ENCODE data around the gene CLEC17A.
"Not testable (repeated sequence)": the region's sequence is repeated elsewhere in the genome, so short reads cannot be mapped to it uniquely, and the experiment has no call there.

CLEC17A gene

GRCh38 chr19:14582894-14583340, at the start of gene CLEC17A:
CLEC17A (plus strand) TSS chr19:14583084; CDS start chr19:14583161, 77 bp downstream.
- no peak for DNase-seq (ENCODE audit: low spot score)

DNA sequence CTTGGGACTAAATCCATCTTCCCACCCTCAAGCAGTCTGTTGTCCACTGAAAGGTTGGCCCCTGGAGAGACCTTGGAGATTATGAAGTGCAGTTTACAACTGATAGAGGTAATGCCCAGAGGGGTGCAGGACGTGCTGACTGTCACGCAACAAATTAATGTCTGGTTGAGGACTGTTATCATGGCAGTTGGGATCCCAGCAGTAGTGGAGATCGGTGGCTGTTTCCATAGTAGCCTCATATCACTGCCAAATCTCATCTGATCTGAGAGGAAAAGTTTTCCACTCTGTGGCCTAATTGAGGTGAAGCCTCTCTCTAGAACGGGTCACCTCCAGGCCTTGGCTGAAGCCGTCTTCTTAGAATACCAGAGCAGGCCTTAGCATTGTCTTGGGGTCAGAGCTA, 49.4 kb upstream of the CLEC17A start:
- DNase-seq (ENCODE audit: low spot score), result no peak

- DNase-seq (ENCODE audit: low spot score), result no peak
Observed at GRCh38 chr19:14536926-14537692, 45.8 kb upstream of the CLEC17A start.

DNA sequence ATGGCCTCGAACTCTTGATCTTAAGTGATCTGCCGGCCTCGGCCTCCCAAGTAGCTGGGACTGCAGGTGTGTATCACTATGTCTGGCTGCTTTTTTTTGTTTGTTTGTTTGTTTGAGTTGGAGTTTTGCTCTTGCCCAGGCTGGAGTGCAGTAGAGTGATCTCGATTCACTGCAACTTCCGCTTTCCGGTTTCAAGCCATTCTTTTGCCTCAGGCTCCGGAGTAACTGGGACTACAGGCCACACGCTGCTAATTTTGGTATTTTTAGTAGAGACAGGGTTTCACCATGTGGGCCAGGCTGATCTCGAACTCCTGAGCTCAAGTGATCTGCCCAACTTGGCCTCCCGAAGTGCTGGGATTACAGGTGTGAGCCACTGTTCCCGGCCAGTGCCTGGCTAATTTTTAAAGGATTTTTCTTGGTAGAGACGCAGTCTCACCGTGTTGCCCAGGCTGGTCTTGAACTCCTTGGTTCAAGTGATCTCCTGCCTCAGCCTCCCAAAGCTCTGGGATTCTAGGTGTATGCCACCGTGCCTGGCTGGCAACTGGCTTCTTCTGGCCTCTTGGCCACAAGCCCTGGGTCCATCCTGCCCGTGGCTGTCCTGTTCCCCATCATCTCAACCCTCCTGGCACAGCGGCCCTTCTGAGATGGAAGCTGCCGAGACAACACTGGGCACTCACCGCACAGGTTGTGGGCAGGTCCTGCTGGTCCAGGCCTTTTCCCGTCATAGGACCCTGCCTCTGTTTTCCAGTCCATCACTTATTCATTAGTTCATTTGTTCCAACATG, 42.0 kb upstream of the CLEC17A start:
- no peak for DNase-seq (ENCODE audit: low spot score)

GRCh38 chr19:14541979-14542378, 40.9 kb upstream of the CLEC17A start:
- DNase-seq (ENCODE audit: low spot score), result not testable (repeated sequence)

DNA sequence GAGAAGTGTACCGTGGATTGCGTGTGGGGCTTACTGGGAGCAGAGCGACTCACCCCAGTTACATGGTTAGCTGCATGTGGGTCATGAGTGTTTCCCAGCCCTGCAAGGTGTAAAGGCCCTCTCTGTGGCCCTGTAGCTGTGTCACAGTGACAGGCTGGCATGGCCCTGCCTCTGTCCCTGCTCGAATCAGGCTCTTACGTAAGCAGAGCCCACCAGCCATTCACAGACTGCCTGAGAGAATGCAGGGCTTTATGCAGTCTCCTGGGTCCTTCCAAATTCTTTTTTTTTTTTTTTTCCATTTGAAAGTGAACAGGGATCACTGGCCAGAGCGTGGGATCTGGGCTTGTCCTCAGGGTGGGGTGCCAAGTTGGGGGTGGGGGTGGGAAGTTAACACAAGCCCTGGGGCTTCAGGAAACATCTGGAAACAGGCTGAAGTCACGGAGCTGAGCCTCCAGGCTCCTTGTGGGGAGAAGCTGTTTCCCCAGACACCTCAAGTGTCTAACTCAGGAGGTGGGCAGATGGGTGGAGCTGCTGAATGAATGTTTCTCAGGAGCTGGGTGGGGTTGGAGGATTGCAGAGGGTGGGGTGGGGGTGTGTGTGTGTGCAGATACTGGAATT, 40.1 kb upstream of the CLEC17A start:
- DNase-seq (ENCODE audit: low spot score), result no peak

DNA sequence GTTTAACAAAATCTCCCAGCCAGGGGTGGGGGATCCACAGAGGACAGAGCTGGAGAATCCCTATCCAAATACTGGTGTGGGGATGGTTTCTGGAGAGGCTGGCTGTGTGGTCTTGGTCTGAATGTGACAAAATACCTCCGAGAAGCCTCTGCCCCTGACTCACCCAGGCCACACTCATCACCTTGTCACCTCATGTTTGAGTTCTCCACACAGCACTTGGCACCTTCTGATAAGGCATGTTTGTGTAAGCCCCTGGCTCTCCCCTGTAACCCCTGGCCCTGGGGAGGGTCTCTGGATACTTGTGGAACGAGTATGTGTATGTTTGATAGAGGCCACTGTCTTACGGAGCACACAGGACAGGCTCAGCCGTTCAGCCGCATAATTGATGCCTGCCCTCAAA, 38.8 kb upstream of the CLEC17A start:
- DNase-seq (ENCODE audit: low spot score), result no peak

DNA sequence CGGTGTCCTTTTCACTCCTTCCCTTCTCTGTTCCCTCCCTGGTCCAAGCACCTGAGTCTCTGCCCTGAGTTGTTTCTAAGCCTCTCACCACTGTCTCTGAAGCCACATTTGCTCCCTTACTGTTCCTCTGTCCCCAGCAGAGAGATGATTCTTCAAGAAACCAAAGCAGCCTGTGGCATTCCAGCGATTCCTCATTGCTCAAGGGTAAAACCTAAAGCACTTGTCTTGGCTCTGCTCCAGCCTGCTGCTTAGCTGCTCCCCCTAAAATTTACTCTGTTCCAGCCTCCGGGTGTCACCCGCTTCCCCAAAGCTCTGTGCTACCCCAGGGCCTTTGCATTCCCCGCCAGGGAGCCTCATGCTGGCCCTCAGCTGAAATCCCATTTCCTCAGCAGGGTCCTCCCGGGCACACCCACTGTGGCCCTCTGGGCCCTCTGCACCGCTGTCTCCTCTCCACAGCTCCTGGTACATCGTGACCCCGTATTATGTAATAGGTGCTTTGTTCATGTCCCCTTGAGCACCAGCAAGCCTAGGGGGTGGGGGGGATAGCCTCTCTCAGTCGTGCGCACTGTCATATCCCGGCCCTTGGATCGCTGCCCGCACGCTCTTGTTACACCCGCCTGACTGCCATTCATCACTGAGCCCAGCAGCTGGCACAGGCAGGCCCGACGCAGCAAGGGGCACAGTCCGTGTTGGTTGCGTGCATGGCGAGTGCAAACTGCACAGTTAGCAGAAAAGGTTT, 37.7 kb upstream of the CLEC17A start:
- DNase-seq (ENCODE audit: low spot score), result peak; percentile 97

- no peak for DNase-seq (ENCODE audit: low spot score)
Observed at GRCh38 chr19:14545716-14546082, 37.2 kb upstream of the CLEC17A start.

DNA sequence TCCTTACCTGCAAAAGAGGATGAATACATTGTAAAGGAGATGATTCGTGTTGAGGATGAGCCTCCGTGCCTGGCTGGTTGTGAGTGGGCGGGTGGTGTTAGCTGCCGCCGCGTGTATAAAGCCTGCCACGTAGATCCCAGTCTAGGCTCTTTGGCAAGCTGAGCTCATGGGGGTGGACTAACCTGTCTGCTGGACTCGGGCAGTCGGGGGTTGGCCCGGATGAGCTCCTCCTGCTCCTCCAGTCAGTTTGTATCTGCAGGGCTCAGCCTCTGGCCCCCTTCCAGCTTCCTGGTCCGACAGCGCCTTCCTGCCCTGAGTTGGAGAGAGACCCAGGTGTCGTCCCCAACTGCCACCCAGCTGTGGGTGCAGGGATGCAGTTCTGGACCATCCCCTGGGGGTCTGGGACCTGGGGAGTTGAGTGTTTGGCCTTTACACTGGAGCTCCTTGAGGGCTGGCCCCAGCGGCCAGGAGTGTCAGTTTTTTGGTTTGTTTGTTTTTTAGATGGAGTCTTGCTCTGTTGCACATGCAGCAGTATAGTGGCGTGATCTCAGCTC, 32.6 kb upstream of the CLEC17A start:
- DNase-seq (ENCODE audit: low spot score), result no peak

DNA sequence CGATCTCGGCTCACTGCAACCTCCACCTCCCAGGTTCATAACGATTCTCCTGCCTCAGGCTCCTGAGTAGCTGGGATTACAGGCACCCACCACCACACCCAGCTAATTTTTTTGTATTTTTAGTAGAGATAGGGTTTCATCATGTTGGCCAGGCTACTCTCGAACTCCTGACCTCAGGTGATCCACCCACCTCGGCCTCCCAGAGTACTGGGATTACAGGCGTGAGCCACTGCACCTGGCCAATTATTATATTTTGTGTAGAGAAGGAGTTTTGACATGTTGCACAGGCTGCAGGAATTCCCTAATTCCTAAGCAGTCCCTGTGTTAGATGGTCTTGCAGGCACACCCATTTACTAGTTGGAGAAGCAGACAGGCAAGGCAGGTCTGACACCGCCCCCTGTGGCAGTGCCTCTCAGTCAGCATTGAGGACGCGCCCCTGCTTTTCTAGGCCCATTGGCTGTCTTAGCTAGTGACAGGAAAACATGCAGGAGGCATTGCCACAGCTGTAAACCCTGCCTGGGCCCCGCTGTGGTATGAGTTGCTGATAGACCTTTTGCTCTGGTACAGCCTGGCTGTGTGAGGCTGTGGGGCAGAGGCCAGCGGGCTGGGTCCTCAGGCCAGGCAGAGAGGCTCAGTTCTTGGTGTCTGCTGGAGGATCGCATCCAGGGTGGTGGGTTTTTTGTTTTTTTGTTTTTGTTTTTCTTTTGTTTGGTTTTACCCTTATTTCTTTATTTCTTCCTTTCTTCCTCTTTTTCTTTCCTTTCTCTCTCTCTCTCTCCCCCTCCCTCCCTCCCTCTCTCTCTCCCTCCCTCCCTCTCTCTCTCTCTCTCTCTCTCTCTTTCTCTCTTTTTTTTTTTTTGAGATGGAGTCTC, 31.5 kb upstream of the CLEC17A start:
- DNase-seq (ENCODE audit: low spot score), result peak; percentile 73

DNA sequence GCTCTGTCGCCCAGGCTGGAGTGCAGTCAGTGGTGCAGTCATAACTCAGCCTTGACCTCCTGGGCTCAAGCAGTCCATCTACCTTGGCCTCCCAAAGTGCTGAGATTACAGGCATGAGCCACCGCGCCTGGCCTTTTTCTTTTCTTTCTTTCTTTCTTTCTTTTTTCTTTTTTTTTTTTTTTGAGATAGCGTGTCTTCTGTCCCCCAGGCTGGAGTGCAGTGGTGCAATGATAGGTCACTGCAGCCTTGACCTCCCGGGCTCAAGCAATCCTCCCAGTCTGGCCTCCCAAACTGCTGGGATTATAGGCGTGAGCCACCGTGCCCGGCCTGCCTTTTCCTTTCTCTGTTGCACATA, 30.9 kb upstream of the CLEC17A start:
- not testable (repeated sequence) for DNase-seq (ENCODE audit: low spot score)

- no peak for DNase-seq (ENCODE audit: low spot score)
Observed at GRCh38 chr19:14553042-14553938, 29.6 kb upstream of the CLEC17A start.

GRCh38 chr19:14553939-14554243, 29.0 kb upstream of the CLEC17A start:
- DNase-seq (ENCODE audit: low spot score), result no peak

GRCh38 chr19:14554382-14554812, 28.5 kb upstream of the CLEC17A start:
- DNase-seq (ENCODE audit: low spot score), result peak; percentile 60

DNA sequence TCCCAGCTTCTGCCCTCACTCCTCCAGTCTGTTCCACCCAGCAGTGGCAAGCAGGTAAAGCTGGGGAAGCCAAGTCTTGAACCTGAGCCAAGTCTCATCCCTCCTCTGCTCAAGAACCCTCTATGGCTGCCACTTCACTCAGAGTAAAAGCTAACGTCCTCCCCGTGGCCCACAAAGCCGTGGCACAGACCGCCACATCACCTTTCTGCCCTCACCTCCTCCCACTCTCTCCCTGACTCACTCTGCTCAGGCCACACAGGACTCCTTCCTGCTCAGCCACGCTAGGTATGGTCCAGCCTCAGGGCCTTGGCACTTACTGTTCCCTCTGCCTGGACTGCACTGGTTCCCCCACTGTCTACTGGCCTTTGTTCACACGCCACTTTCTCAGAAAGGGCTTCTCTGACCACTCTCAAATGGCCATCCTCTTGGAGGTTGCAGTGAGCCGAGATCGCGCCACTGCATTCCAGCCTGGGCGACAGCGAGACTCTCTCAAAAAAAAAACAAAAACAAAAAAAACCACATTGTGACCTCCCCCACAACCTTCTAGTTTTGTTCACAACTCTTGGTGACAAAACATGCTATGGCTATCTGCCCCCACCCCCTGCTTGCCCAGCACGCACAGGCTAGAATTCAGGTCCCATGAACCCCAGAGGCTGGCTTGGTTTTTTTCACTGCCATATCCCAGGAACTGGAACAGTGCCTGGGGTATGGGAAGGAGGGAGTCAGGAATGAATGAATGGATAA, 26.8 kb upstream of the CLEC17A start:
- no peak for DNase-seq (ENCODE audit: low spot score)

DNA sequence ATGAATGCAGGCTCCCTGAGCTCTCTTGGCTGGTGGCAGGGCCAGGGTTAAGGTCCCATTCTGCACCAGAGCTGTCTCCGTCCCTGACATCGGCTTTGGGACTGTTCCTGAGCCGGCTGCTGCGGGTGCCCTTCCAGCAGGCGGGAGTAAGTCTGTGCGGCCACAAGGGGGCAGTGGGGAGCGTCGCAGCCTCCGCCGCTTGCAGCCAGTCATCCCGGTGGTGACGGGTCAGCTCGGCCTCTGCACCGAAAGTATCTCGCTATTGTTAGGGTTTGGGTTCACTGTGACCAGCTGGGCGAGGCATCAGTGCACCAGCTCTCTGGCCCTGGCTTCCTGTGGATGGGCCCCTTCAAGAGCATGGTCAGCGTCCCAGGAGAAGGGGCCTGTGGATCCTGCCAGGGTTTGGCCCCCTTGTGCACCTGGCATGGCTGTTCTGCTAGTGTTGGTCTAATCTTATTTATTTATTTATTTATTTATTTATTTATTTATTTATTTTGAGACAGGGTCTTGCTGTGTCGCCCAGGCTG, 26.2 kb upstream of the CLEC17A start:
- DNase-seq (ENCODE audit: low spot score), result peak; percentile 89

DNA sequence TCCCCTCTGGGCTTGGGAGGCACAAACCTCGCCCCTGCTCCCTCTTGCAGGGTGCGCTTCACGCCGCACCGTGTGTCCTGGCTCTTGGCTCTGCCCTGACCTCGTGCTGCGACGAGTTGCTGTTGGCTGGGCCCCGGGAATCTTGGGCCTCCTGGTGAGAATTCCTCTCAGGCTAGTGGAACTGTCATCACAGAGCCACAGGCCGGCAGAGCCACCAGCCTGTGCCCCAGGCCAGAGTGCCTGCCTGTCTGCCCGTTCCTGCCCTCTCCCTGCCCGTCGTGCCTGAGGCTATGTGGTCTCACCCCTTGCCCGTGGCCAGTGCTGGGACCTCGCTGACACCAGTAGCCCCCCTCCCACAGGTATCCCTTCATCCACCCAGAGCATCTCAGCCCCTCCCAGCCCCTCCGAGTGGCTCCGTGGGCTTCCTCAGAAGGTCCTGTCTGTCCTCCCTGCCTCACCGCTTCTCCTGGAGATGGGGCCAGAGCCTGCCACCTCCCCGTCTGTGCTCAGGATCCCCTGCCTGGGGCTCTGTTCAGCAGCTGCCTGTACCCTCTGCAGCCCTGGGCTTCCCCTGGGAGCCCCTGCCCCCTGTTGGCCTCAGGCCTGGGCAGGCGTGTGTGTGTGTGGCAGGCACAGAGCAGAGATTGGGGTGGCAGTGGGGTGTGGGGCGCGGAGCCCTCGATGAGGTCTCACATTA, 24.4 kb upstream of the CLEC17A start:
- no peak for DNase-seq (ENCODE audit: low spot score)

Data from globus pallidus (tissue), 1 donor.